GM12878 (cell line): ENCODE measurements around the gene MAGI3. TPM values are rescaled to one million over a fixed set of nuclear protein-coding genes. Genes with fewer than 3 reads are reported as not detected.
"Not testable (repeated sequence)": the region's sequence is repeated elsewhere in the genome, so short reads cannot be mapped to it uniquely, and the experiment has no call there.

Experiments
- ATAC-seq: fragments of 200-7000 bp; cut with Tn5 transposase; 3 replicates; pipeline ENCODE4 v1.9.1; 2020; ENCODE audit warnings: mild to moderate bottlenecking, moderate library complexity
- BruUV-seq: library from RNA; stranded (reverse); fragments of 400-500 nt; replicated peaks from 2 replicates; lab custom pipeline; 2021; lab: Mats Ljungman, UMichigan
- CTCF ChIA-PET: fragments of 300-600 bp; sonication (Branson Sonifier 250); formaldehyde crosslinking; extraction: SDS; loops from one replicate; lab custom pipeline; 2021; ENCODE audit warnings: inconsistent platforms; lab: Yijun Ruan, JAX
- POLR2A ChIA-PET: fragments of 350-600 bp; formaldehyde crosslinking; extraction: SDS; loops from one replicate; lab custom pipeline; 2021; ENCODE audit warnings: inconsistent platforms; lab: Charles Lee
- RAD21 ChIA-PET: fragments of 300-600 bp; sonication (Branson Sonifier 250); formaldehyde crosslinking; loops from one replicate; lab custom pipeline; 2023; ENCODE audit warnings: antibody characterized with exemption; ENCODE audit not compliant: unreplicated experiment; lab: Charles Lee
- SMC1A ChIA-PET: fragments of 300-600 bp; sonication (Branson Sonifier 250); formaldehyde crosslinking; loops from one replicate; lab custom pipeline; 2023; ENCODE audit not compliant: unreplicated experiment, uncharacterized antibody; lab: Charles Lee
- DNase-seq: peaks from one replicate; pipeline ENCODE4 v3.0.0-alpha.2; 2011; ENCODE audit warnings: low read depth, low spot score
- FAIRE-seq: peaks from 3 replicates; lab custom pipeline; 2011; peaks lifted over from hg19 to GRCh38; lab: Jason Lieb, UNC
- H2AFZ ChIP-seq: 2 replicates; pipeline ENCODE4 v1.6.0; 2011; ENCODE audit warnings: low read depth, low read length, control low read depth; ENCODE audit not compliant: control insufficient read depth
- H3K27ac ChIP-seq: 2 replicates; pipeline ENCODE4 v1.5.1; 2011; ENCODE audit warnings: control low read depth; ENCODE audit not compliant: control insufficient read depth, insufficient read depth
- H3K27me3 ChIP-seq, 2 experiments: replicated peaks in 1 of 2; 2 replicates each; pipeline versions ENCODE4 v1.6.0 to v1.6.1; 2011; ENCODE audit warnings: low read length in 1 of 2; ENCODE audit not compliant: control insufficient read depth in 2 of 2, insufficient read depth in 2 of 2
- H3K36me3 ChIP-seq, 2 experiments: 2 replicates each; pipeline ENCODE4 v1.5.1; 2011; ENCODE audit warnings: low read length in 1 of 2; ENCODE audit not compliant: control insufficient read depth in 2 of 2, insufficient read depth in 2 of 2
- H3K4me1 ChIP-seq: 2 replicates; pipeline ENCODE4 v1.6.1; 2011; ENCODE audit warnings: mild to moderate bottlenecking, low read length, moderate library complexity, mixed read lengths; ENCODE audit not compliant: control insufficient read depth, insufficient read depth
- H3K4me2 ChIP-seq: 2 replicates; pipeline ENCODE4 v1.6.0; 2011; ENCODE audit warnings: control low read depth; ENCODE audit not compliant: control insufficient read depth, insufficient read depth
- H3K4me3 ChIP-seq: fragments of 200-600 bp; sonication (generic); 2 replicates; pipeline ENCODE4 v1.5.1; 2016
- H3K79me2 ChIP-seq: 2 replicates; pipeline ENCODE4 v1.6.0; 2011; ENCODE audit warnings: low read length; ENCODE audit not compliant: control insufficient read depth, insufficient read depth
- H3K9ac ChIP-seq: 2 replicates; pipeline ENCODE4 v1.8.0; 2011; ENCODE audit warnings: low read length, control low read depth, mixed read lengths; ENCODE audit not compliant: control insufficient read depth, insufficient read depth
- H3K9me3 ChIP-seq: replicated peaks from 3 replicates; pipeline ENCODE4 v1.5.1; 2011; ENCODE audit warnings: mild to moderate bottlenecking, low read length; ENCODE audit not compliant: control insufficient read depth, insufficient read depth
- H4K20me1 ChIP-seq: 2 replicates; pipeline ENCODE4 v1.6.0; 2011; ENCODE audit not compliant: control insufficient read depth, insufficient read depth
- ATF2 ChIP-seq: IDR thresholded peaks from 2 replicates; pipeline ENCODE4 v1.6.1; 2012; ENCODE audit warnings: low read length, inconsistent platforms
- BACH1 ChIP-seq: fragments of 450-650 bp; IDR thresholded peaks from 2 replicates; pipeline ENCODE4 v1.6.1; 2017; ENCODE audit warnings: mild to moderate bottlenecking, borderline replicate concordance
- MYB ChIP-seq: fragments of 150-350 bp; IDR thresholded peaks from 2 replicates; pipeline ENCODE4 v1.6.1; 2014; ENCODE audit warnings: mild to moderate bottlenecking, low read depth, low read length, borderline replicate concordance
- RBBP5 ChIP-seq: fragments of 200-600 bp; sonication (generic); conservative IDR thresholded peaks from 2 replicates; pipeline ENCODE4 v1.6.1; 2016
- REST ChIP-seq: IDR thresholded peaks from 2 replicates; pipeline ENCODE4 v1.6.1; 2012; ENCODE audit warnings: mild to moderate bottlenecking, low read depth, low read length
- RUNX3 ChIP-seq: IDR thresholded peaks from 2 replicates; pipeline ENCODE4 v1.6.1; 2012; ENCODE audit warnings: low read length, inconsistent platforms
- TCF12 ChIP-seq: IDR thresholded peaks from 2 replicates; pipeline ENCODE4 v1.6.1; 2011; ENCODE audit warnings: low read depth, mild to moderate bottlenecking, low read length
- ZNF207 ChIP-seq: fragments of 450-650 bp; IDR thresholded peaks from 2 replicates; pipeline ENCODE4 v1.6.1; 2014; ENCODE audit warnings: antibody characterized with exemption, mild to moderate bottlenecking, borderline replicate concordance
- WGBS: methylation state at CpG from one replicate; pipeline ENCODE4 v1.1.6; 2016; ENCODE audit warnings: low lambda C conversion rate; ENCODE audit not compliant: insufficient replicate concordance, insufficient coverage; ENCODE audit errors: missing lambda C conversion rate; 5-methylcytosine and 5-hydroxymethylcytosine counted together
- in situ Hi-C: fragments of 300-500 bp; cut with MboI; formaldehyde crosslinking; loops from 9 replicates; pipeline ENCODE4 v1.14.3; 2018; ENCODE audit warnings: mixed read lengths
- intact Hi-C: fragments of 100-400 bp; cut with micrococcal nuclease; formaldehyde crosslinking; loops from one replicate; pipeline ENCODE4 v1.14.2; 2022; ENCODE audit not compliant: unreplicated experiment
- polyA plus RNA-seq, 11 experiments: library from polyadenylated mRNA; depleted of rRNA in 4 of 11; unstranded in 6 of 11; stranded (reverse) in 5 of 11; fragments of >200 nt; fragmentation: Nextera tagmentation in 4 of 11; fragmentation: Illumina TruSeq in 1 of 11; extraction: Ambion mirVana in 4 of 11; extraction: Trizol in 1 of 11; gene quantifications; 1 replicate in 1 of 11; 2 replicates in 10 of 11; pipeline versions ENCODE4 v1.2.1 to v1.2.3, GENCODE V29; 2011 to 2016; ENCODE audit warnings: inconsistent platforms in 2 of 11, missing spikeins in 2 of 11, low read depth in 1 of 11
- total RNA-seq, 4 experiments: library from RNA; depleted of rRNA in 3 of 4; stranded (reverse); fragments of >200 nt in 3 of 4; fragmentation: Illumina TruSeq in 1 of 4; extraction: Trizol in 1 of 4; gene quantifications; 2 replicates each; pipeline versions ENCODE4 v1.2.1 to v1.2.3, GENCODE V29; 2013 to 2021
- TF ChIP-seq, protein P1 (sequence below): IDR thresholded peaks from 2 replicates; pipeline ENCODE4 v1.6.1; 2011; ENCODE audit warnings: mild to moderate bottlenecking, low read depth, low read length, moderate library complexity; ENCODE audit not compliant: insufficient replicate concordance

The MAGI3 gene
- total and polyA plus RNA-seq, 10 of the 15 experiments (the other 5 are each of a cell fraction or from before 2014, with no cell fraction given): 0.17 to 0.65 (median 0.32) TPM

DNA sequence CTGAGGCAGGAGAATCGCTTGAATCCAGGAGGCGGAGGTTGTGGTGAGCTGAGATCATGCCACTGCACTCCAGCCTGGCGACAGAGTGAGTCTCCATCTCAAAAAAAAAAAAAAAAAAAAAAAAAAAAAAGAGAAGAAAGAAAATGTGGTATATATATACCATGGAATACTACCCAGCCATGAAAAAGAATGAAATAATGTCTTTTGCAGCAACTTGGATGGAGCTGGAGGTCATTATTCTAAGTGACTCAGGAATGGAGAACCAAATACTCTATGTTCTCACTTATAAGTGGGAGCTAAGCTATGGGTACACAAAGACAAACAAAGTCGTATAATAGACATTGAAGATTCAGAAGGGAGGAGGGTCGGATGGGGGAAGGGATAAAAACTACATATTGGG is 214.2 kb downstream of the MAGI3 start:
- ChIA-PET SMC1A (interaction anchor here (0.6 kb wide), 1 partner anchor 150 kb away, joined by 4 read pairs; no protein-coding TSS in a partner anchor), POLR2A (interaction anchor here (0.6 kb wide), 1 partner anchor 864 kb away, joined by 3 read pairs; no protein-coding TSS in a partner anchor)
- H3K9ac ChIP-seq, H3K4me2 ChIP-seq, in situ Hi-C loops, FAIRE-seq, intact Hi-C loops, H3K27me3 ChIP-seq, H3K9me3 ChIP-seq, H3K4me1 ChIP-seq, H3K27ac ChIP-seq, H2AFZ ChIP-seq, BruUV-seq, H3K79me2 ChIP-seq, DNase-seq, CTCF ChIA-PET, RAD21 ChIA-PET, H3K4me3 ChIP-seq, H3K36me3 ChIP-seq, ATAC-seq, H4K20me1 ChIP-seq: not testable (repeated sequence)
- 82% methylated on average over 4 of the region's 5 CpGs for WGBS

GRCh38 chr1:113605146-113605545 is 214.8 kb downstream of the MAGI3 start:
- no peaks in the 10 kb centered on the region; the same call in 2 of the 3 replicates for H3K9me3 ChIP-seq
- intact Hi-C loops (no loop called here), in situ Hi-C loops (no loop called here)
- no peak overlapping the region for H3K4me3 ChIP-seq
- H3K27me3 ChIP-seq: no peaks in the 10 kb centered on the region
- no peaks in the 10 kb centered on the region for H3K36me3 ChIP-seq
- H3K4me2 ChIP-seq: no peak overlapping the region
- no peak for FAIRE-seq
- ATAC-seq: no peak
- H3K27ac ChIP-seq: no peak overlapping the region
- CTCF ChIA-PET: no interaction called here
- no peaks in the 10 kb centered on the region for H3K4me1 ChIP-seq
- no peak overlapping the region for H2AFZ ChIP-seq
- H4K20me1 ChIP-seq: no peaks in the 10 kb centered on the region
- DNase-seq: no peak
- H3K79me2 ChIP-seq: no peaks in the 10 kb centered on the region
- no TSS peak for BruUV-seq
- RAD21 ChIA-PET: no interaction called here
- H3K9ac ChIP-seq: no peak overlapping the region
- SMC1A ChIA-PET: interaction anchor here (0.6 kb wide), 1 partner anchor 149 kb away, joined by 4 read pairs; no protein-coding TSS in a partner anchor
- TF ChIP-seq BACH1 (no peak), MYB (no peak), ATF2 (no peak), REST (no peak), ZNF207 (no peak), RUNX3 (no peak), RBBP5 (no peak), TCF12 (no peak)
- TF ChIP-seq, protein P1, sequence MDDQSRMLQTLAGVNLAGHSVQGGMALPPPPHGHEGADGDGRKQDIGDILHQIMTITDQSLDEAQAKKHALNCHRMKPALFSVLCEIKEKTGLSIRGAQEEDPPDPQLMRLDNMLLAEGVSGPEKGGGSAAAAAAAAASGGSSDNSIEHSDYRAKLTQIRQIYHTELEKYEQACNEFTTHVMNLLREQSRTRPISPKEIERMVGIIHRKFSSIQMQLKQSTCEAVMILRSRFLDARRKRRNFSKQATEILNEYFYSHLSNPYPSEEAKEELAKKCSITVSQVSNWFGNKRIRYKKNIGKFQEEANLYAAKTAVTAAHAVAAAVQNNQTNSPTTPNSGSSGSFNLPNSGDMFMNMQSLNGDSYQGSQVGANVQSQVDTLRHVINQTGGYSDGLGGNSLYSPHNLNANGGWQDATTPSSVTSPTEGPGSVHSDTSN: no peak
- POLR2A ChIA-PET: interaction anchor here (0.6 kb wide), 1 partner anchor 864 kb away, joined by 3 read pairs; no protein-coding TSS in a partner anchor
